Adrenal gland (tissue), 12 donors: Measurements from ENCODE around the gene F2RL3. TPM values are rescaled to one million over a fixed set of nuclear protein-coding genes. Genes with fewer than 3 reads are reported as not detected.

Experiments
- DNase-seq, 7 donors: peaks; one replicate each; pipeline ENCODE4 v3.0.0-alpha.2; 2019 to 2020
- H3K27ac ChIP-seq, 5 donors: fragments of 200-600 bp; sonication (generic) in 4 of 5; 1 replicate in 3 of 5; 2 replicates in 2 of 5; pipeline versions ENCODE4 v1.5.1 to v1.8.0; 2016 to 2020; ENCODE audit warnings: mild to moderate bottlenecking in 1 of 5
- H3K27me3 ChIP-seq: fragments of 200-600 bp; 2 replicates; pipeline ENCODE4 v1.8.0; 2021
- H3K36me3 ChIP-seq, 2 donors: fragments of 200-600 bp; replicated peaks in 1 of 2; 1 replicate in 1 of 2; 2 replicates in 1 of 2; pipeline versions ENCODE4 v1.5.1 to v1.8.0; 2018 to 2022
- H3K4me1 ChIP-seq, 2 donors: fragments of 200-600 bp; replicated peaks in 1 of 2; 1 replicate in 1 of 2; 2 replicates in 1 of 2; pipeline versions ENCODE4 v1.5.1 to v1.8.0; 2018 to 2021
- H3K4me3 ChIP-seq, 4 donors: fragments of 200-600 bp; sonication (generic) in 3 of 4; one replicate each; pipeline ENCODE4 v1.5.1; 2016 to 2018
- H3K9me3 ChIP-seq, 3 donors: fragments of 200-600 bp; sonication (generic) in 1 of 3; replicated peaks in 1 of 3; 1 replicate in 2 of 3; 2 replicates in 1 of 3; pipeline versions ENCODE4 v1.5.1 to v1.8.0; 2016 to 2021
- CTCF ChIP-seq, 6 experiments: fragments of 450-650 bp in 4 of 6; fragments of 200-600 bp in 2 of 6; sonication (generic) in 1 of 6; IDR thresholded peaks; 1 replicate in 5 of 6; 2 replicates in 1 of 6; pipeline versions ENCODE4 v1.5.1 to v1.8.0; 2016 to 2021; ENCODE audit warnings: antibody characterized with exemption in 6 of 6, mild to moderate bottlenecking in 2 of 6, moderate library complexity in 1 of 6
- POLR2A ChIP-seq, 2 donors: fragments of 450-650 bp; IDR thresholded peaks; one replicate each; pipeline ENCODE4 v1.6.1; 2017; ENCODE audit warnings: antibody characterized with exemption in 2 of 2, mild to moderate bottlenecking in 2 of 2, moderate library complexity in 1 of 2
- WGBS, 4 donors: extraction: QIAGEN DNeasy Blood & Tissue Kit in 2 of 4; methylation state at CpG; one replicate each; pipeline versions ENCODE4 v1.1.5 to v1.1.7; 2013 to 2017; 5-methylcytosine and 5-hydroxymethylcytosine counted together
- intact Hi-C, 2 donors: fragments of 100-400 bp; cut with DNase I; formaldehyde crosslinking; loops; one replicate each; pipeline versions ENCODE4 v1.14.1 to v1.15.0; 2022 to 2023
- polyA plus RNA-seq, 3 donors: library from polyadenylated mRNA; stranded (reverse); fragments of 200-250 nt in 2 of 3; fragments of 350-450 nt in 1 of 3; fragmentation: Illumina TruSeq in 1 of 3; extraction: RNeasy Lipid Tissue Mini Kit (QIAGEN cat#74804) in 1 of 3; gene quantifications; one replicate each; pipeline ENCODE4 v1.2.3, GENCODE V29; 2013 to 2014
- total RNA-seq, 9 donors: library from RNA; depleted of rRNA in 4 of 9; stranded (reverse); fragments of >200 nt in 4 of 9; fragments of 120-200 nt in 1 of 9; fragmentation: NEBNext Ultra II Directional in 1 of 9; extraction: Animal tissue kit (Norgen Biotek cat#: 25700) in 1 of 9; gene quantifications; one replicate each; pipeline versions ENCODE4 v1.1.0 to v1.2.4, GENCODE V29; 2013 to 2023
- donor health status: healthy with polysubstance abuse.
- donor health status: Bipolar disorder and iron deficiency.
- donor health status: DM: yes; HTN: yes; CAD: no.
- donor health status: DM: no; HTN: no; CAD: no.
- donor health status: DM: no; HTN: no; CAD: no.
- donor health status: DM: yes; HTN: yes; CAD: no.

F2RL3 gene
- total and polyA plus RNA-seq, 12 donors: 0.17 to 3.8 (median 2.2) TPM

GRCh38 chr19:16877581-16877980, 11.2 kb upstream of the F2RL3 start:
- 88 to 96% (median 90%) methylated on average over 7 to 11 of the region's 11 CpGs for WGBS, 4 donors
- intact Hi-C loops: no loop called here
- Histone ChIP-seq H3K27me3 (no peaks in the 10 kb centered on the region), H3K9me3 (peaks cover 0 to 11% (median 0%) of the 10 kb centered on the region in 3 donors), H3K27ac (peak overlapping the region in 1 of 5 donors; percentile 55), H3K4me1 (peaks cover 0 to 6% of the 10 kb centered on the region in 2 donors), H3K36me3 (peaks cover 0 to 55% of the 10 kb centered on the region in 2 donors), H3K4me3 (no peak overlapping the region)
- DNase-seq: no peak
- TF ChIP-seq CTCF (IDR thresholded peaks at IDR 0.05) (no peak), POLR2A (IDR thresholded peaks at IDR 0.05) (no peak)

- Histone ChIP-seq H3K9me3 (peaks cover 0 to 15% (median 0%) of the 10 kb centered on the region in 3 donors), H3K36me3 (peaks cover 0 to 47% of the 10 kb centered on the region in 2 donors), H3K27ac (no peak overlapping the region), H3K4me1 (peaks cover 0 to 6% of the 10 kb centered on the region in 2 donors), H3K4me3 (no peak overlapping the region), H3K27me3 (no peaks in the 10 kb centered on the region)
- DNase-seq: no peak
- no peak for TF ChIP-seq CTCF (IDR thresholded peaks at IDR 0.05)
- intact Hi-C loops: no loop called here
- 95% methylated on average over 34 to 55 of the region's 55 CpGs for WGBS, 4 donors
Observed at GRCh38 chr19:16878181-16878965, 10.4 kb upstream of the F2RL3 start.

GRCh38 chr19:16880884-16881554, 7.8 kb upstream of the F2RL3 start:
- Histone ChIP-seq H3K4me1 (no peaks in the 10 kb centered on the region), H3K27ac (no peak overlapping the region), H3K4me3 (no peak overlapping the region), H3K36me3 (peaks cover 0 to 40% of the 10 kb centered on the region in 2 donors), H3K27me3 (no peaks in the 10 kb centered on the region), H3K9me3 (peaks cover 0 to 15% (median 0%) of the 10 kb centered on the region in 3 donors)
- intact Hi-C loops: no loop called here
- WGBS, 4 donors: 80 to 91% (median 90%) methylated on average over 1 to 8 of the region's 8 CpGs
- TF ChIP-seq POLR2A (IDR thresholded peaks at IDR 0.05) (no peak), CTCF (IDR thresholded peaks at IDR 0.05) (no peak)
- DNase-seq: no peak

- no peak for DNase-seq
- Histone ChIP-seq H3K4me1 (no peaks in the 10 kb centered on the region), H3K27me3 (no peaks in the 10 kb centered on the region), H3K9me3 (peaks cover 0 to 15% (median 0%) of the 10 kb centered on the region in 3 donors), H3K27ac (no peak overlapping the region), H3K36me3 (peaks cover 0 to 28% of the 10 kb centered on the region in 2 donors), H3K4me3 (no peak overlapping the region)
- TF ChIP-seq POLR2A (IDR thresholded peaks at IDR 0.05): no peak
- no peak for TF ChIP-seq CTCF (IDR thresholded peaks at IDR 0.05)
- intact Hi-C loops: no loop called here
- 80 to 100% (median 93%) methylated on average over 3 of the region's 3 CpGs for WGBS, 4 donors
Observed at GRCh38 chr19:16882146-16882545, 6.7 kb upstream of the F2RL3 start.
